Measurements from ENCODE around the gene ENOX1.
"Not testable (repeated sequence)": the region's sequence is repeated elsewhere in the genome, so short reads cannot be mapped to it uniquely, and the experiment has no call there.

The ENOX1 gene

GRCh38 chr13:43180036-43180660 lies 606.6 kb downstream of the ENOX1 start:
- H3K27me3 Mint-ChIP-seq (ENCODE audit: low read depth): no peaks in the 10 kb centered on the region
- H3K4me3 Mint-ChIP-seq: no peak overlapping the region
- H3K9me3 Mint-ChIP-seq: no peaks in the 10 kb centered on the region
- TF ChIP-seq, protein P1, sequence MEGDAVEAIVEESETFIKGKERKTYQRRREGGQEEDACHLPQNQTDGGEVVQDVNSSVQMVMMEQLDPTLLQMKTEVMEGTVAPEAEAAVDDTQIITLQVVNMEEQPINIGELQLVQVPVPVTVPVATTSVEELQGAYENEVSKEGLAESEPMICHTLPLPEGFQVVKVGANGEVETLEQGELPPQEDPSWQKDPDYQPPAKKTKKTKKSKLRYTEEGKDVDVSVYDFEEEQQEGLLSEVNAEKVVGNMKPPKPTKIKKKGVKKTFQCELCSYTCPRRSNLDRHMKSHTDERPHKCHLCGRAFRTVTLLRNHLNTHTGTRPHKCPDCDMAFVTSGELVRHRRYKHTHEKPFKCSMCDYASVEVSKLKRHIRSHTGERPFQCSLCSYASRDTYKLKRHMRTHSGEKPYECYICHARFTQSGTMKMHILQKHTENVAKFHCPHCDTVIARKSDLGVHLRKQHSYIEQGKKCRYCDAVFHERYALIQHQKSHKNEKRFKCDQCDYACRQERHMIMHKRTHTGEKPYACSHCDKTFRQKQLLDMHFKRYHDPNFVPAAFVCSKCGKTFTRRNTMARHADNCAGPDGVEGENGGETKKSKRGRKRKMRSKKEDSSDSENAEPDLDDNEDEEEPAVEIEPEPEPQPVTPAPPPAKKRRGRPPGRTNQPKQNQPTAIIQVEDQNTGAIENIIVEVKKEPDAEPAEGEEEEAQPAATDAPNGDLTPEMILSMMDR (IDR thresholded peaks at IDR 0.05; ENCODE audit: unreplicated experiment in 3 of 3): no peak
- no peaks in the 10 kb centered on the region for H3K4me1 Mint-ChIP-seq
- no peaks in the 10 kb centered on the region for H3K36me3 Mint-ChIP-seq (ENCODE audit: low read depth)
- no peak overlapping the region for H3K27ac Mint-ChIP-seq

- no peak overlapping the region for H3K27ac Mint-ChIP-seq
- H3K36me3 Mint-ChIP-seq (ENCODE audit: low read depth): no peaks in the 10 kb centered on the region
- H3K4me3 Mint-ChIP-seq: no peak overlapping the region
- H3K4me1 Mint-ChIP-seq: peaks cover 15% of the 10 kb centered on the region
- H3K9me3 Mint-ChIP-seq: peaks cover 2% of the 10 kb centered on the region
- TF ChIP-seq, protein P1 (IDR thresholded peaks at IDR 0.05; ENCODE audit: unreplicated experiment in 3 of 3): no peak
- peaks cover 4% of the 10 kb centered on the region for H3K27me3 Mint-ChIP-seq (ENCODE audit: low read depth)
These were observed 615.3 kb downstream of the ENOX1 start for GRCh38 chr13:43171489-43171888.

- Mint-ChIP-seq H3K4me3 (no peak overlapping the region), H3K36me3 (ENCODE audit: low read depth) (peaks cover 5% of the 10 kb centered on the region)
- TF ChIP-seq, protein P1 (IDR thresholded peaks at IDR 0.05; ENCODE audit: unreplicated experiment in 3 of 3): no peak
These were observed 616.3 kb downstream of the ENOX1 start for GRCh38 chr13:43170506-43170905.

GRCh38 chr13:43168434-43168833 lies 618.3 kb downstream of the ENOX1 start:
- not testable (repeated sequence) for H3K4me3 Mint-ChIP-seq; H3K27me3 Mint-ChIP-seq (ENCODE audit: low read depth); H3K27ac Mint-ChIP-seq; H3K36me3 Mint-ChIP-seq (ENCODE audit: low read depth)
- Mint-ChIP-seq H3K9me3 (peaks cover 26% of the 10 kb centered on the region), H3K4me1 (peaks cover 15% of the 10 kb centered on the region)

More at GRCh38 chr13:43170506-43170905, 616.3 kb downstream of the ENOX1 start:
- peaks cover 4% of the 10 kb centered on the region for H3K27me3 Mint-ChIP-seq (ENCODE audit: low read depth)
- peaks cover 10% of the 10 kb centered on the region for H3K9me3 Mint-ChIP-seq
- H3K27ac Mint-ChIP-seq: peak overlapping the region in 2 of 3 experiments; percentile 42 to 44
- peaks cover 15% of the 10 kb centered on the region for H3K4me1 Mint-ChIP-seq

DNA sequence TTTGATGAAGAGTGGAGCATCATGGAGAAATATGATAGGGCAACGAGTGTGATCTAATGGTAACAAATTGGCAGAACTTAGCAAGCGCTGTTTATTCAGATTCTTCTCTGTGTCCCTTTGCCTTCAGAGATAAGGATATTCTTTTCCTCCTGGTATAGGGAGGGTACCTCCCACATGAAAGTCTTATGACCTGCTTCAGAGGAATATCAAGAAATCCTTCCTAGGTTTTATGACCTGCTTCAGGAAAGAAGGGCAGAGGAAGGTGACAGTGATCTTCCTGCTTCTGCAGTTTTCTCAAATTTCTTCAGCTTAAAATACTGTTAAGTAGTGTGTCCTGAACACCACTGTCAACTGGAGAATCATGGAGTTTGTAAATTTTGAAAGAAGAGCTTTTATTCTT lies 619.0 kb downstream of the ENOX1 start:
- Mint-ChIP-seq H3K9me3 (peaks cover 28% of the 10 kb centered on the region), H3K27ac (peak overlapping the region in 1 of 3 experiments; percentile 72), H3K36me3 (ENCODE audit: low read depth) (peaks cover 5% of the 10 kb centered on the region), H3K27me3 (ENCODE audit: low read depth) (peaks cover 4% of the 10 kb centered on the region), H3K4me1 (peaks cover 15% of the 10 kb centered on the region), H3K4me3 (no peak overlapping the region)
- TF ChIP-seq, protein P1 (IDR thresholded peaks at IDR 0.05; ENCODE audit: unreplicated experiment in 3 of 3): no peak

DNA sequence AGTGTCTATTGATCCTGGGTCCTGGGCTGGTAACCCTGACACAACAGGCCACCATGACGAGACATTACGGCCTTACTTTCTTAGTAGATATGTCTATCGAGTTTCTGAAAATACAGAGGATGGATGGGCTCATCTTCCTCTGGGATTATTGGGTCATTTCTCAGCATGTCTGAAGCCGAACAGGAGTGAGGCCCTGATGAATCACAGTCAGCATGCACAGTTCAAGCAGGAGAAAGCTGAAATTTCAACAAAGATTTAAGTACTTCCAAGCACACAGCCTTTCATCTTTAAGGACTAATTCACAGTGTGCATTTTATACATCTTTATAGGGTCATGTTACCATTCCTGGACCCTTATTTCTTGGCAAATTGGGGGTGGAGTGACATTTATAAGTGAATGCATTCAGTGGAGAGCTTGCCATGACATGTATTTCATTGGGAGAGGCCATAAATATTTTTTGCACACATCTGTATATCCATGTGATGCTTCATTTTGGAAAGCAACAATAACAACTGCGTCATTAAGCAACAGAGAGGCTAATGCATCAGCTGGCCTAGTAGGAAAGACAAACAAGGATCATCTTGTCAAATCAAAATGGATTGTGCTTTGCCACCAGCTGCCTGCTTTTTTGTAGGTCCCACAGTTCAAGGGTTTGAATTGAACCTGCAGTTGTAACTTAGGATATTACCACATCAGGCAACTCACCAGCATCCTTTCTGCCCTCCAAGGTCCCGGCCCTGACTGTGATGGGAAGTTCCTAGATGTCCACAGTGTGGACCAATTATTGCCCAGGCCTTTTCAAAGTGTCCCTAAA lies 619.9 kb downstream of the ENOX1 start:
- H3K36me3 Mint-ChIP-seq (ENCODE audit: low read depth): peaks cover 5% of the 10 kb centered on the region
- peaks cover 28% of the 10 kb centered on the region for H3K9me3 Mint-ChIP-seq
- no peak overlapping the region for H3K4me3 Mint-ChIP-seq
- H3K4me1 Mint-ChIP-seq: peaks cover 15% of the 10 kb centered on the region
- peak overlapping the region in 2 of 3 experiments; percentile 20 to 34 for H3K27ac Mint-ChIP-seq
- TF ChIP-seq, protein P1 (IDR thresholded peaks at IDR 0.05; ENCODE audit: unreplicated experiment in 3 of 3): no peak
- peaks cover 4% of the 10 kb centered on the region for H3K27me3 Mint-ChIP-seq (ENCODE audit: low read depth)
